PC-9 (cell line): ENCODE data around the gene RNF112.

Experiments used
- CTCF ChIP-seq: fragments of 200-600 bp; sonication (generic); conservative IDR thresholded peaks from 2 replicates; pipeline ENCODE4 v1.6.1; 2017; ENCODE audit warnings: mixed run types, antibody characterized with exemption, mild to moderate bottlenecking, moderate library complexity
- EZH2 ChIP-seq: fragments of 200-600 bp; sonication (generic); IDR thresholded peaks from 2 replicates; pipeline ENCODE4 v1.8.0; 2017; ENCODE audit warnings: antibody characterized with exemption, low read depth

GRCh38 chr17:19374136-19374535 is 36.9 kb upstream of the RNF112 start:
- no peak for TF ChIP-seq EZH2
- TF ChIP-seq CTCF: no peak
